AG08395 (cell line): ENCODE data around the gene PRKAG2.

Experiments used
- DNase-seq: peaks from one replicate; pipeline ENCODE4 v3.0.0; 2012; ENCODE audit warnings: mixed read lengths, low spot score

The PRKAG2 gene

GRCh38 chr7:151648429-151648828 lies 228.5 kb downstream of the PRKAG2 start:
- no peak for DNase-seq

- DNase-seq, result no peak
Measured at GRCh38 chr7:151647874-151648273, 229.0 kb downstream of the PRKAG2 start.

- no peak for DNase-seq
Measured at GRCh38 chr7:151647006-151647405, 229.9 kb downstream of the PRKAG2 start.

GRCh38 chr7:151645311-151645710 lies 231.6 kb downstream of the PRKAG2 start:
- DNase-seq, result no peak

GRCh38 chr7:151644554-151644953 lies 232.4 kb downstream of the PRKAG2 start:
- DNase-seq, result no peak

GRCh38 chr7:151642746-151643145 lies 234.2 kb downstream of the PRKAG2 start:
- no peak for DNase-seq

GRCh38 chr7:151641587-151641986 lies 235.3 kb downstream of the PRKAG2 start:
- DNase-seq, result no peak

GRCh38 chr7:151637781-151638261 lies 239.1 kb downstream of the PRKAG2 start:
- no peak for DNase-seq

- no peak for DNase-seq
Measured at GRCh38 chr7:151634643-151635042, 242.3 kb downstream of the PRKAG2 start.

GRCh38 chr7:151633516-151633812 lies 243.5 kb downstream of the PRKAG2 start:
- no peak for DNase-seq

GRCh38 chr7:151632750-151633515 lies 244.0 kb downstream of the PRKAG2 start:
- no peak for DNase-seq

- DNase-seq, result peak; percentile 78
Measured at GRCh38 chr7:151631953-151632749, 244.8 kb downstream of the PRKAG2 start.

- DNase-seq, result peak; percentile 26
Measured at GRCh38 chr7:151631570-151631952, 245.4 kb downstream of the PRKAG2 start.

GRCh38 chr7:151630851-151631569 lies 245.9 kb downstream of the PRKAG2 start:
- no peak for DNase-seq

GRCh38 chr7:151630358-151630757 lies 246.6 kb downstream of the PRKAG2 start:
- DNase-seq, result no peak

GRCh38 chr7:151629713-151630272 lies 247.1 kb downstream of the PRKAG2 start:
- DNase-seq, result no peak

GRCh38 chr7:151628846-151629604 lies 247.9 kb downstream of the PRKAG2 start:
- no peak for DNase-seq

GRCh38 chr7:151626422-151627115 lies 250.3 kb downstream of the PRKAG2 start:
- peak; percentile 22 for DNase-seq

- DNase-seq, result no peak
Measured at GRCh38 chr7:151625606-151626005, 251.3 kb downstream of the PRKAG2 start.

GRCh38 chr7:151624246-151624928 lies 252.5 kb downstream of the PRKAG2 start:
- no peak for DNase-seq
